Dedifferentiated amniotic fluid mesenchymal stem cell (primary cell): ENCODE results near the gene MATN3.

Experiments used
- DNase-seq: peaks from one replicate; pipeline ENCODE4 v3.0.0-alpha.2; 2016; ENCODE audit errors: extremely low spot score

MATN3 gene

DNA sequence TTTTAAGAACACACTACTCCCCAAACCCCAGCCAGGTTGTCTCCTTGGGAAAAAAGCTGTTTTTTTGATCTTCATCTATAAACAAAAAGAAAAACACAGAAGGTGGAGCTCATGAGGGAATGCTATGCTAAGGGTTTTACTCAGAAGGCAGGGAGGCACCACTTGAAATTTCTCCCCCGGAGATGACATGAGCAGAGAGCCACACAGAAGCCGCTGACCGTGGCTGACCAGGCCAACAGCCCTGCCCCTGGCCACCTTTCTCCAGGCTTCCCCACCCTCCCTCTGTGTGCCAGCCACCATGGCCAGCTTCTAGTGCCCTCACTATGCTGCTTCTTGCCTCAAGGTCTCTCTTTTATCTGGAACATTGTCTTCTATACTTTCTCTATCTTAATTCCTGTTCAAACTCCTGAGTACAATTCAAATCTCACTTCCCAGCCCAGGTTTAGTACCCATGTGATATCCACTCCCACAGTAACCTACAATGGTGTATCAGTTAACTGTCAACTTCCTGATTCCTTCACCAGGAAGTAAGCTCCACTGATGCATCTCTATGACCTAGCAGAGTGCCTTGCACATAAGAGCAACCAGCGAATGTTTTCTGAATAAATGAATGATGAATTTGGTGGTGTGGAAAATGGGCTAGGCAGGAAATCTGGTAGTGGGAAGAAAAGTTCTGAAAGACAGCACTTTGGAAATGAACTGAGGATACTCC is 23.6 kb upstream of the MATN3 start:
- no peak for DNase-seq

DNA sequence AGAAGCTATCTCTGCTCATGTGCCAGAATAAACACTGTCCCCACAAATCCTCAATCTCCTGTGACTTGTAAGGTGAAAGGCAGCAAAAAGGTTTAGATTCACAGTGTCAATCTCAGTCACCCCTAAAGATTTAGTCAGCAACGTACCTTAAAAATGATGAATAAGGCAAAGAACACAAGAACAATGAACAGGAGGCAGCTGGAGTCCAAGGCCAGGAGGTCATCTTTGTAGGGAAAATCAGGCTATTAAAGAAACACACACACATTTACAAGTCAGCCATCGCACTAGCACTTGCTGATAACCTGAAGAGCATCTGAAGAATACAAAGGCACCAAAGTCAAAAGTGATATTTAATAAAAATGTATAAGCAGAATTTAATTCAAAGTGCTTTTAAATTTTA is 22.4 kb upstream of the MATN3 start:
- DNase-seq: no peak

DNA sequence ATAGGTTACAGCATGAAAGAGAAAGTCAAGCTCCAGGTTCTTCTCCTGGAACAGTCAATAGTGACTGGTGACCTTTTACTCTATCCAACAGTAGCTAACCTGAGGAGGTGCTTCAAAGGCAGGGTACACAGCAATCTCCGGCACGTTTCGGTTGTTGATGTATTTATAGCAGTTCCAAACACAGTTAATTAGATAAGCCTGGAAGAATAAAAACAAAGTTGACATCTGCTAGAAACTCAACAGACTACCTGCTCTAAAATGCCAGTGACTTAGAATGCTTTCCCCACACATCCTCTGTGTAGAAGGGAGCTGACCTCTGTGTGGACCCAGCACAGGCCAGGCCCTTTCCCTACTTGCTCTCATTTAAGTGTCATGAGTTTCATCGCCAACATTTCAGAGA is 21.8 kb upstream of the MATN3 start:
- no peak for DNase-seq

DNA sequence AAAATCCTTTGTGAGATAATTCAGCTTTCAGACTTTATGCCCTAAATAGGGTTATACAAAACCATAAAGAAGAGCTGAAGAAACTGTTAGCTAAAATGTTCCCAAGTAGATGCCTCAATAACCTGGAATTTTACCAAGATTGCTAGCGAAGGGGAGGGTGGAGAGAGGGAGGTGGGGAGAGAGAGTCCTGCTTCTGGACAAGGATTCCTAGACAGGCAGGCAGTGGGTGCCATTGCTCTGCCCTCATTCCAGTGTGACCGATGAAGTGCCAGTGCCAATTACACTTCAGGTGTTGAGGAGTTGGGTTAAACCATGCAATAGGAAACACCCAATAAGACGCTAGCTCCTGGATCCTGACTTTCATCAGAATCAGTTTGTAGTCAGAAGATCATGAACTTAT is 20.9 kb upstream of the MATN3 start:
- DNase-seq: no peak

DNA sequence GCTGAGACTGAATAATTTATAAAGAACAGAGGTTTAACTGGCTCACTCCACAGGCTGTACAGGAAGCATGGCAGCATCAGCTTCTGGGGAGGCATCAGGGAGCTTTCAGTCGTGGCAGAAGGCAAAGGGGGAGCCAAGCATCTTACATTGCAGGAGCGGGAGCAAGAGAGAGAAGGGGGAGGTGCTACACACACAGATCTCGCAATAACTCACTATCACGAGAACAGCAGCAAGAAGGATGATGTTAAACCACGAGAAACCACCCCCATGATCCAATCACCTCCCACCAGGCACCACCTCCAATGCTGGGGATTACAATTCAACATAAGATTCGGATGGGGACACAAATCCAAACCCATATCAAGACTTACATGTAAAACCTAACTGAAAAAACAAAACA is 17.8 kb upstream of the MATN3 start:
- DNase-seq: no peak

DNA sequence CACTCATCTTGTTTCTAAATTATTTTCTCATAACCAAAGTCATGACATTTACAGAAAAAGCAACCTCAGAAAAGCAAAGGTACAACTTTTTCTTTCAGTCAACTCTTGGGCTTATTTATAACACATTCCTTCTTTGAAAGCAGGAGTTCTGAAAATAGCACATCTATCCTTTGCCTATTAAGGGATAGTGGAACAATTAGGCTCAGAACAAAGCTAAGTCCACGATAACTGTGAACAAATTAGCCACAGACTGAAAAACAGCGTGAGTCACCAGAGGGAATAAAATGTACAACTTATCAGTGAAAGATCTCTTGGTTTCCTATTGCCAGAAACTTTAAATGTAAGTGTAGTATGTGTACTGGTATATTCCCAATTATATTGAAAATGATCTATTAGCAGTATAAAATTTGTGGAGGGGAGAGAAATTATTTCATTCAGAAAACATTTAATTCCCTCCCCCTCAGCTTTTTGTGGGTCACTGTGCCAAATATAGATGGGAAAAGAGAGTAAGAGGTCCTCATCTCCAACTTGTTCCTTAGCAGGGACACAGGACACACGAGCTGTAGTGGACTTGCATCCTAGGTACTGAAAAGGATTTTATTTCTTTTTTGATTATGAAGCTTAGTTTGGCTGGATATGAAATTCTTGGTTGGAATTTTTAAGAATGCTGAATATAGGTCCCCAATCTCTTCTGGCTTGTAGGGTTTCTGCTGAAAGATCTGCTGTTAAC is 15.4 kb upstream of the MATN3 start:
- DNase-seq: no peak

DNA sequence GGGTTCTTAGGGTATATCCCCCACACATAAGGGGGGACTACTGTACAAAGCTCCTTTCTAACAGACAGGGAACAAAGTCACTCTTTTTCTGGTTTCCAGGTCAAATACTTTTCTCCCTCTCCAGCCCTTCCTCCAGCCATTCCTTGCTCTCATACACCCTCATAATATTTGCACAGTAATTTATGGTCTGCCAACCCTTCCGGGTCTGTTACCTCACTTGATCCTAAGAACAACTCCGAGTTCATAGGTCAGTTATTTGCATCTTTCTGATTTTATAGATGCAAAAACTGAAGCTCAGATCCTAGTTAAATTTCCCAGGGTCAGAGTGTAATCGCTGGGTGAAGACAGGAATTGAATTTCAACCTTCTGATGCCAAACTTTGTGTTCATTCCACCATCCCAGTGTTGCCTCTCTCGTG is 14.8 kb upstream of the MATN3 start:
- DNase-seq: no peak

DNA sequence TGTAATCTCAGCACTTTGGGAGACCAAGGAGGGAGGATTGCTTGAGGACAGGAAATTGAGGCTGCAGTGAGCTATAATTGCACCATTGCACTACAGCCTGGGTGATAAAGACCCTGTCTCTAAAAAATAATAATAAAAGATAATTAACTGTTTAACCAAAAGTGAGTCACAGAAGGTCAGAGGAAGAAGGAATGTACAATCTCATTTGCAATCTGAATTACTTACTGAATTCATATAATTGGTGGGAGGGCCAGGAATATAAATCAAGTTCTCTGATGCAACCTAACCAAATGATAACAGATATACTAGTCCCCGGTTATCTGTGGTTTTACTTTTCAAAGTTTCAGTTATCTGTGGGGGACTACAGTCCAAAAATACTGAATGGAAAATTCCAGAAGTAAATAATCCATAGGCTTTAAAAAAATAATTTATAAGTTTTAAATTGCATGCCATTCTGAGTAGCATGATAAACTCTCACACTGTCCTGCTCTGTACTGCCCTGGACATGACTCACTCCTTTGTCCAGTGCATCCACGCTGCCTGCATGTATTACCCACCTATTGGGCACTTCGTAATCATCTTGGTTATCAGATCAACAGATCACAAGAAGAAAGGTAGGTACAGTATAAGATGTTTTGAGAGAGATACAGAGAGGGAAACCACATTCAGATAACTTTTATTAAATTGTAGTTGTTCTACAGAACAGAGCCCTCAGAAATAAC is 12.8 kb upstream of the MATN3 start:
- DNase-seq: no peak

DNA sequence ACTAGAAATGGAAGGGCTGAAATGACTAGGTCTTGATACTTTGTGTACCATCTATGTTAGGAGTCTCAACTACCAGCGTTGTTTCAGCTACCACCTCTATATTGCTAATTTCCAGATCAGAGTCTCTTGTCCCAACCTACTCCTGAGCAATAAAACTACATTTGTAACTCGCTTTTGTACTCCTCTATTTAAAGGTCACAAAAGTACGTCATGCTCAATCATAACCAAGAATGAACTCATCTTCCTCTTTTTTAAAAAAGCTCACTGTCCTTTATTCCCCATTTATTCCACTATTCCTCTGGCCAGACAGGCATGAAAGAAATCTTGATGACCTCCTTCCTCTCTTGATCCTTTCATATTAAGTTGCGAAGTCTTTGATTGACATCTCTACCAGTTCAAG is 11.2 kb upstream of the MATN3 start:
- DNase-seq: no peak

DNA sequence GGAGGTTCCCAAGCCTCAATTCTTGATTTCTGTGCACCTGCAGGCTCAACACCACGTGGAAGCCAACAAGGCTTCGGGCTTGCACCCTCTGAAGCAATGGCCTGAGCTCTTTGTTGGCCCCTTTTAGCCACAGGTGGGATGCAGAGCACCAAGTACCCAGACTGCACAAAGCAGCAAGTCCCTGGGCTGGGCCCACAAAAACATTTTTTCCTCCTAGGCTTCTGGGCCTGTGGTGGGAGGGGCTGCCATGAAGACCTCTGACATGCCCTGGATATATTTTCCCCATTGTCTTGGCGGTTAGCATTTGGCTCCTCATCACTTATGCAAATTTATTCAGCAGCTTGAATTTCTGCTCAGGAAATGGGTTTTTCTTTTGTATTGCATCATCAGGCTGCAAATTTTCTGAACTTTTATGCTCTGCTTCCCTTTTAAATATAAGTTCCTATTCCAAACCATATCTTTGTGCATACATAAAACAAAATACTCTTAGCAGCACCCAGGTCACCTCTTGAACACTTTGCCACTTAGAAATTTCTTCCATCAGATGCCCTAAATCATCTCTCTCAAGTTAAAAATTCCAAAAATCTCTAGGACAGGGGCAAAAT is 9.0 kb upstream of the MATN3 start:
- DNase-seq: no peak

DNA sequence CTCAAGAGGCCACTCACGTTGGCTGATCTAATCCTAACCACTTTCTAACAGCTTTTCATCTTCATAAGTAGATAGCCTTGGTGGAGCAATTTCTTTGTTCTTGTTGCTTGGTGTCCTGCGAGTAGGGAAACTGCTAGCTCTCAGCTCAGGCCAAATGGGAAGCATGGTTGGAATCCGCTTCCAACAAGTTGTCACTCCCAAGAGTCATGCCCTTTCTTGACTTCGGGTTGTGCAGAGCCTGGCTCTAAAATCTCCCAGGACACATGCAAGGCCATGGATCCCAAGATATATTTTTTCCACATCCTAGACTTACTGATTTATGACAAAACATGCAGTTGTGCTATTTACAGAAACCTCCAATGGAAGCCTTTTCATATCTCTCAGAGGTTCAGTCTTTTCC is 7.3 kb upstream of the MATN3 start:
- DNase-seq: no peak

DNA sequence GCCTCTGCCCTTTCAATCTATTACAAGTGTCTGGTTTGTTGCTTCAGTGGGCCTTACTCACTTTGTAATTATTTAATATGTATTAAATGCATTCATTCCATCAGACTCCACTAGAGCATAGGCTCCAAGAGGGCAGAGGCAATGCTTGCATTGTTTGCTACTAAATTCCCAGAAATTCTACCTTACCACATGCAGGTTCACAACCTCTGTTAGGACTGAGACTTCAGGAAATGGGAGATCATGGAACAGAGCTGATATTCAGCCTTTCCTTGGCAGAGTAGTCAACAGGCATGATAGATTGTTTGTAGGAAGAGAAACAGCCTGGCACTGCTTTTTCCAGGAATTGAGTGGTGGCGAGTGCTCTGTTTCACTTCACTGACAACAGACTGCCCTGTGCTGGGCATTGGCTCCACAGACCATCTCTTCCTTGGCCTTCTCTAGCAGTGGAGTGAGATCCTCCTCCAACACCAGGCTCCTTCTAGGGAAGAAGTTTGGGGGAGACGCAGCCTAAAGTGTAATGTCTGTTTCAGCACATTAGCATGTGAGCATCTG is 6.2 kb upstream of the MATN3 start:
- no peak for DNase-seq

DNA sequence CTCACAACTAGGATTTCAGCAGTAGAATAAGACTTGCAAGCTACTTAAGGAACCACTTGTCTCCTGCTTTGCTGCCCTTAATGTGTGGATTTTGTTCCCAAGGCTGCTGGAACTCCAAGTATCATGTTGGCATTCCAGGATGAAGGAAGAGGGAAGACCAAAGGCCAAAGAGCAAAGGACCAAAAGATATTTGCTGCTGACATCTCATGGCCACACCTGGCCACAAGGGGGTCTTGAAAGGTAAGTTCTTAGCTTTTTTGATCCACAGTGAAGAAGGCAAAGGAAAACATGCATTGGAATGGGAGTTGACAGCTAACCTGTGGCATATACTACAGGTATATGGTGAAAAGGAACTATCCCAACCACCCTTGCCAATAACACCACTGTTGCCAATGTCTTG is 3.9 kb upstream of the MATN3 start:
- DNase-seq: no peak

DNA sequence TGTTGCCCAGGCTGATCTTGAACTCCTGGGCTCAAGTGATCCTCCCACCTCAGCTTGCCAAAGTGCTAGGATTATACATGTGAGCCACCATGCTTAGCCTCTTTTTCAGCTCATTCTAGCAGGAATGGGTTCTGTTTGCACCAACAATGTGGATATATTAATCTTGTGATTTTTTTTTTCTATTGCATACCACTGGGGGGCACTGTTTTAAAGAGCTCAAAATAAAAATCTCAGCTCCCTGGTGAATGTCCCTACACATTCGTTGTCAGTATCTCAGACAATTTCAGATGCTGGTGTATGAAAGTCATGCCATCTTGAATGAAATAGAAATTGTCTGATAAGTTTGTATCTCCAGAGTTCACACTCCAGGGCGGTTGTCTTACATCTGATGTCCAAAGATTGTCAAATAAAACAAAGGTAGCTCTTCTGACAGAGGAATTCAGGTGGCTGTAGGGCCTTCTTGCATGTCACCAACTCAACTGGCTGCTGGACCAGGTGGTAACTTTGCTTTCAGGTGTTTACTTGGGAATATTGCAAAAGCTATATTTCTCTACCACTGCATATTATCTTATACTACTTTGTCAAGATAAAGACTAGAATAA is 3.1 kb upstream of the MATN3 start:
- peak; percentile 74 for DNase-seq

DNA sequence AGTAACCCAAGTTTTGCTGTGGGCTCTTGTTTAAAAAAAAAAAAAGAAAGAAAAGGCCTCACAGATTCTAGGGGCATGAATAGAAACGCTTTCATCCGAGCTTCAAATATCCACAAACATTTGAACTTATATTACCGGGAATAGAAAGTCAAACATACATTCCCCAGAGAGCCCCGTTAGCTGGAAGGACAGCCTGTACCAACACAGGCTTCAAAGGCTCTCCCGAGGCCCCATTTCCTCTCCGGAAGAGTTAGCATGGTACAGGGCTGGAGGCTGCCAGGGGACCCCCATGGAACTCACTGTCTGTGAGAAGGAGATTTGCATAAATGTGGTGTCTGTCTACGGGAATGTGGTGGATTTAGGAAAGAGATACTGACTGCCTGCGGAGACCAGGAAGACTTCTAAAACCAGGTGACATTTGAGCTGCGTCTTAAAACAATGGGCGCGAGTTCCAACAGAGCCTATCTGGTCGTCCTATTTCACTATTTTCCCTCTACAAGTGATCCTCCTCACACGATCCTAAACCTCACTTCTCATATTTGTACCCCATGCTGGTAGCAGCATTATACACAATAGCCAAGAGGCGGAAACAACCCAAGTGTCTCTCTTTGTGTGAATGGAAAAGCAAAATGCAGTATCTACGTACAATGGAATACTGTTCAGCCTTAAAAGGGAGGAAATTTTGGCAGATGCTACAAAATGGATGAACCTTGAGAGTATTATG is 820 bp upstream of the MATN3 start:
- no peak for DNase-seq

DNA sequence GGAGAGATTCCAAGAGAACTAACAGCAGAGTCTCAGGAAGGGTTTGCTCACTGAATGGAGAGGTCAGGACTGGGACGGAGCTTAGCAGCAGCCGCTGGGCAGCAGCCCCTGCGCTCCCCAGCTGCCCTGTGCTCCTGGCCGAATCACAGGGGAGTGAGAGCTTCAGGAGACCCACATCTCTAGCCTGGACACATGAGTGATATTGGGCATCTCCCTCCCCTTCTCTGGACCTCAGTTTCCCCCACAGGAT is 511 bp downstream of the MATN3 start:
- no peak for DNase-seq

DNA sequence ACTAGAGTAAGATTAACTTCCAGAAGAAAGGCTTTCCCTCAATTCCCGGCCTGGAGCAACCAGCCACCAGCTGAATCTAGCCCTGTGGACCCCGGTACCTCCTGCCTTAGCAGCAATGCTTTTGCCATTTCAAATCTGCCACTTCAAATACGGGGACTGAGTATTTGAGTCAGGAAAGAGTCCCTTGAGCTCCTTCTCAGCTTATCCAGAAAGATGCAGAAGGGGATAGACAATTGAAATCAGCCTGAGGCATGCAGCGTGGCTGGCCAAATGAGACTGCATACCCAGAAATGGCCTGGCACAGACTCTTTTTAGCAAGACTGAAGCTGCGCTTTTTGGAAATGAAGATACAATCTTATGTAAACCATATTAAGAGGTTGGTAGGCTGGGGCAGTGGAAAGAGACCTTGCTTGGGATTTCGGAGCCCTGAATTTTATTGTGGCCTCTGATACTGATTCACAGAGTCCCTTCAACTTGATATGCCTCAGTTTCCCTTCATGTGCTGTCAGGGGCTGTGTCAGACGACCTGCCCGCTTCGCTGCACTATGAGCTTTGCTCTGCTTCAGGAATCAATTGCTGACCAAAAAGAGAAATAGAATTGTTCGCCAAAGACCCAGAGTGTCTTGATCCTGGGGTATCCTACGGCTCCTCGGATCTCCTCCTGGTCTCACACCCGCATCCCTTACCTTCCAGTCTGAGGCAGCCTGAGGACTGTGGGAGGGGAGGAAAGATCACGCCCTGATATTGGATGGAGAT is 1.0 kb downstream of the MATN3 start:
- DNase-seq: no peak

DNA sequence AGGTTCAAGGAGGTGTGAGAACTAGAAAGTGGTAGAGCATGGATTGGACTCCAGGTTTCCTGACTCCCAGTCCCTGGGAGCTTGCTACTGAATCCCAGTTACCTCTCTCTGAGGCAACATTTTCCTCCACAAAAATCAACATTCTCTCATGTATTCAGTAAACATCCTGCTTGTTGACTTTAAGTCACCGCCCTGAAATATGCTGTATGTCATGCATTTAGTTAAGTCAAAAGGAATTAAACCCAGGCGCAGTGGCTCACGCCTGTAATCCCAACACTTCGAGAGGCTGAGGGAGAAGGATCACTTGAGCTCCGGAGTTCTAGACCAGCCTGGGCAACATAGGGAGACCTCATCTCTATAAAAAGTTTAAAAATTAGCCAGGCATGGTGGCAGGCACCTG is 3.8 kb downstream of the MATN3 start:
- DNase-seq: no peak

DNA sequence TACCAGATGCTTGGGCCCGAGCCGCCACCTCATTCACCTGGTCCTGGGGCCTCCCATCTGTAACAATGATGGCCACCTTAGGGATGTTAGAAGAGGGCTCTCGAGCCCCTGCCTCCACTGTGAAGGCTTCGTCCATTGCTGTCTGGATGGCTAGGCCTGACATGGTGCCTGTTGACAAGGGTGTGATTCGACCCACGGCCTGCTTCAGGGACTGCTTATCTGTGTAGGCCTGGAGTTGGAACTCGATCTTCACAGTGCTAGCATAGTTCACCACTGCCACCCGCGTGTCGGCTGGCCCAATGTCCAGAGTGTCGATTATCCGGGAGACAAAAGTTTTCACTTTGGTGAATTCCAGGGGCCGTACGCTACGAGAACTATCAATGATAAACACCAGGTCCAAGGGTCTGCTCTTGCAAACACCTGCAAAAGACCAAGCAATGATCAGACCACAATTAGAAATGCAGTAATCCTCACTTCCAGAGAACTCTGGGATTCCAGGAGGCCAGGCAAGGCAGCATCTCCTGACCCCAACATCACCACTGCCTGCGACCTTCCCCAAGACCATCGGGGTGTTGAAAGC is 6.5 kb downstream of the MATN3 start:
- no peak for DNase-seq

DNA sequence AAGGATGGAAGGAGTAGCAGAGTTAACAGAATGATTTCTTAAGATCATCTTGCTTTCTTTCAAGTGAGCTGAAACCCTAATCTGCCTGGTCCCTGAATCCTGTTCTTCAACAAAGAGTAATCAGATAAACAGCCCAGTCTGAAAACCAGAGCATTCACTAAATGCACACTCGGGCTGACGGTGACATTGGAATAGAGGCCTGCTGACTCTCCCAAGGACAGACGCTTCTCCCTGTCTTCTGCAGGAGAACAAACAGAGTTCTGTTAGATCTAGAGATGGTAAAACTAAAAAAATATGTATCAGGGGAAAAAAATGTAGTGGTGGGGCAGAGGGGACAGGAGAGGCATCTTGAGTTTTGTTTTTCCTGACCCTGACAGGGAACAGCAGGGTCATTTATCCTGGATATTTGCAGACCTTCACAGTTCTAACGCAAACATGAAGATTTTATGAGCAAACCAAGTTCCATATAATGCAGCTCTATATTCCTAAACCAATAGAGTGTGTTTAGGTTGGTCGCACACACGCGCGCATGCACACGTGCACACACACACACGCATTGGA is 7.3 kb downstream of the MATN3 start:
- no peak for DNase-seq
